ENCODE results near the gene COL4A2.

Gene COL4A2

DNA sequence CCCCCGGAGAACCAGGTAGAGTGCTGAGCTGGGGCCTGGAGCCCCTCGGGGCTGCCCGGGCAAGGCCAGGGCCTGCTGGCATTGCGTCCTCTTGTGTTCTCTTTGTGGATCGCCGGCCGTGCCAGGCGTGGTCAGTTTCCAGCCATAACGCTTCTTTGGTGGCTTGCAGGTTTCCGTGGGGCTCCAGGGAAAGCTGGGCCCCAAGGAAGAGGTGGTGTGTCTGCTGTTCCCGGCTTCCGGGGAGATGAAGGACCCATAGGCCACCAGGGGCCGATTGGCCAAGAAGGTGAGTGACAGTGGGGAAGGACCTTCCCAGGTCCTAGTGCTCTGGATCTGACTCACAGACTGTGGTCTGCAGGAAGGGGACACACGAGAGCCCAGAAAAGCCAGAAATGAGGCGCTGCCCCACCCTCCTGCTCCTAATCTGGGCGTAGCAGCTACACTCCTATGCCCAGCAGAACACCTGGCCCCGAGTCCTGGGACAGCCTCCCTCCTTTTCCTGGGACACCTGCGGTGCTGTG lies 197.0 kb downstream of the COL4A2 start:
- no peak for DNase-seq

DNA sequence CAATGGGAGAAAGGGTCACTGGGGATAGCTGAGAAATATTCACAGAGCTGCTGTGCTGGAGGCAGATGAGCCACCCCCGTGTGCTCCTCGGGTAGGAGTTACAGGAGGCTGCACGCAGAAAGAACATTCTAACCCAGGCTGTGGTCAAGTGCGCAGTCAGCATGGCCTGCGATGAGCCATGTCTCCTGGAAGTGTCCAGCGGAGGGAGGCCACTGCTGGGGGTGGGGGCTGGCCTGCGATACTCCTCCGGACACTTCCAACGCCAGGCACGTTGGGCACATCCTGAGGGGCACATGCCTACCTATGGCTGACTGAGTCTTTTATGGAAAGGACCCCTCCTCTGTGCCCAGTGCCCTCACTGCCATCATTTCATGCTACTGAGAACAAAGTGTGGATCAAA lies 198.5 kb downstream of the COL4A2 start:
- DNase-seq, result no peak

DNA sequence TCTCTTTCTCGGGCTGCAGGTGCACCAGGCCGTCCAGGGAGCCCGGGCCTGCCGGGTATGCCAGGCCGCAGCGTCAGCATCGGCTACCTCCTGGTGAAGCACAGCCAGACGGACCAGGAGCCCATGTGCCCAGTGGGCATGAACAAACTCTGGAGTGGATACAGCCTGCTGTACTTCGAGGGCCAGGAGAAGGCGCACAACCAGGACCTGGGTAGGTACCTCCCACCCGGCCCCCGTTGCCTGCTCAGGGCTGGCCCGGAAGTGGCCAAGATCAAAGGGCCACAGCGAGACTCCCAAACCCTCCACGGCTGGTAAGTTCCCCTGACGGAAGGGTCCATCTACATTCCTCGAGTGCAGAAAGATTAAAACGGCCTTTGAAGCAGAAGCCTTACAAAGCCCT lies 199.3 kb downstream of the COL4A2 start:
- DNase-seq, result no peak

DNA sequence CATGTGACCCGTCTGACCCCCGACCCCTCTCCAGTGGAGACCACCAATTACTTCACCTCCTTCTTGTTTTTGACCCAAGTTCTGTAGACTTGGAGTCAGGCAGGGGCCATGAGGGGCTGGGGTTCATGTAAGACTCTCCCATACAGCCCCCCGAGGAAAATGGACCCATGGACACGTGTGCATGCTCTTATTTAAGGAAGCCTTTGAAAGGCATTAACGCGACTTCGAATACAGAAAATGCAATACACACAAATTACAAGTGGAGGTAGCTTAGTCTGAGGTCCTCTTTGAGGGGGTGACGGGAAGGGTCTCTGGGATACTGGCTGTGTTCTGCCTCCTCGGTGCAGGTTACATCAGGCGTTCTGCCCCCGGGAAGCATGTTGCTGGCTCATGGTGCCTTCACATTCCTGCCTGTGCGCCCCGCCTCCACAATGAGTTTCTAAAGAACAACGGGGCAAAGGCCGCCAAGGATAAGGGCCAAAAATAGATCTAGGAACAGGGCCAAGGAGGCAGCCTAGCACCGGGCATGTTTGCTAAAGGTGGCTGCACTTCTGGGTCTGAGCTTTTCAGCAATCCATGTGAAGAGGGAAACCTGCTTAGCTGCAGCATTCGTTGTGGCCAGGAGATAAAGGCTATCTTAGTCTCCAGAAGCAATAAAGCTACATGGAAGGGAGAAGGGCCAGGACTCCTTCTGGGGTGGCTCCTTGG lies 199.9 kb downstream of the COL4A2 start:
- no peak for DNase-seq

DNA sequence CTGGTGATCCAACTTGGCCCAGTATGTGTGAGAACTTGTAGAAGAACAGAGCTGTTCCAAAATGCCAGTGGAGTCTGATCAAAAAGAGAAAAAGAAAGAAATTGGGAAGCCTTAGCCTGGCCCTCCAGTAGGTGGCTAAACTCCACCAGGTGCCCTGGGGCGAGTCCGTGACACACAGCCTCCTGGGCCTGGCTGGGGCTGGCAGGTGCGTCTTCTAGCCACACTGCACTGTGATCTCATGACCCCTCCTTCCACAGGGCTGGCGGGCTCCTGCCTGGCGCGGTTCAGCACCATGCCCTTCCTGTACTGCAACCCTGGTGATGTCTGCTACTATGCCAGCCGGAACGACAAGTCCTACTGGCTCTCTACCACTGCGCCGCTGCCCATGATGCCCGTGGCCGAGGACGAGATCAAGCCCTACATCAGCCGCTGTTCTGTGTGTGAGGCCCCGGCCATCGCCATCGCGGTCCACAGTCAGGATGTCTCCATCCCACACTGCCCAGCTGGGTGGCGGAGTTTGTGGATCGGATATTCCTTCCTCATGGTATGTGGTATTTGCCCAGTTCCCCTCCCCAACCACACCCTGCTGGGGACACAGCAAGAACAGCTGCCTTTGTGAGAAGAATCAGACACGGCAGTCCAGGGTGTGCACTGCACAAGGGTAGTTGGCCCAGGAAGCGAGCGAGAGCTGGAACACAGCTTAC lies 200.7 kb downstream of the COL4A2 start:
- no peak for DNase-seq

DNA sequence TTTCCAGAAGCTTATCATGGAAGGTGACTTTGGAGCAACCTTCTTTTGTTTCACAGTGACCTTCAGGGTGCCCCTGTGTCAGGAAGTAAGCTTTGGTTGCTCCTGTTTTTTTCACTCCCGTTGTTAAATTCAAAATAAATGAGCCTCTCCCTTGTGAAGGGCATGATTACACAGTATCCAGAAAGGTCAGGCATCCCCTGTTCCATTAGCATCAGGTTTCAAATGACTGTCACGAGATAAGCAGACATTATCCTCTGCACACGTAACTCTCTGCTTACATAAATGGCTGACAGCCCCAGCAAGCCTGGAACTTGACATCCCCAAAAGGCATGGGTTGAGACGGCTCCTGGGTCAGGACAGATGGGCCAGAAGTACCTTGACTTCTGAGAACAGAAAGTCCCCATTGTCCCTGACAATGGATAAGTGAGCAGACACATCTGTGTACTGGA lies 202.4 kb downstream of the COL4A2 start:
- no peak for DNase-seq

DNA sequence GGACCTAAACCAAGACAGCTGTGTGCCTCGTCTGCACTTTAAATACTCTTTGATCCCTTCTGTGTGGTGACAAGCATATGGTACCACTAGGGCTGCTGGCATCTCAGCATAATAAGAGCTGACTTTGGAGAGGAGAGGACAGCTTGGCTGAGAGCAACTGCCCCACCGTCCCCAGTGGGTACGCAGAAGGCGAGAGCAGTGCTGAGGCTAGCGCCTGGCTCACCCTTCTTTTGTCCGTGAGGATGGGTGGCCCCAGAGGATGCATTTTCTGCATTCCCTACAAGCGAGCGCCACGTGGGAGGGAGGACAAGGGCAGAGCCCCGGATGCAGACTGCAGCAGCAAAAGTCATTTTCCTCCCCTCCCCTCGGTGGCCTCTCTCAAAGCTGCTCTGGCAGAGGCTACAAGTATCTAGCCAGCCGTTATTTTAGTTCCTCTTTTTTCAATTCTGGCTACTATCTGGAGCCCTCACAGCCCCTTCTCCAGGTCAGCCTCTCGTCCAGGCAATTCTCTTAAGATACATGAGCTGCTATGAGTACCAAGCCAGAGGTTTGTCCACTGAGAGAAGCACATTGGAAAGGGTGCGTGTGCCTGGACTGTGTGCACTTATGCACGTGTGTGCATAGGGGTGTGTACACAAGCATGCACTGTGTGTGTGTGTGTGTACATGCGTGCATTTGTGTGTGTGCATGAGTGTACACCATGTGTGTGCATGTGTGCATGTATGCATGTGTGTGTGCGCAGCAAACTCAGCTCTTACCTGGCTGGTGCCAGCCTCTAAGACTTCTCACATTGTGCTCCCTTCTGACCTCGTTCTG lies 203.1 kb downstream of the COL4A2 start:
- DNase-seq, result no peak

DNA sequence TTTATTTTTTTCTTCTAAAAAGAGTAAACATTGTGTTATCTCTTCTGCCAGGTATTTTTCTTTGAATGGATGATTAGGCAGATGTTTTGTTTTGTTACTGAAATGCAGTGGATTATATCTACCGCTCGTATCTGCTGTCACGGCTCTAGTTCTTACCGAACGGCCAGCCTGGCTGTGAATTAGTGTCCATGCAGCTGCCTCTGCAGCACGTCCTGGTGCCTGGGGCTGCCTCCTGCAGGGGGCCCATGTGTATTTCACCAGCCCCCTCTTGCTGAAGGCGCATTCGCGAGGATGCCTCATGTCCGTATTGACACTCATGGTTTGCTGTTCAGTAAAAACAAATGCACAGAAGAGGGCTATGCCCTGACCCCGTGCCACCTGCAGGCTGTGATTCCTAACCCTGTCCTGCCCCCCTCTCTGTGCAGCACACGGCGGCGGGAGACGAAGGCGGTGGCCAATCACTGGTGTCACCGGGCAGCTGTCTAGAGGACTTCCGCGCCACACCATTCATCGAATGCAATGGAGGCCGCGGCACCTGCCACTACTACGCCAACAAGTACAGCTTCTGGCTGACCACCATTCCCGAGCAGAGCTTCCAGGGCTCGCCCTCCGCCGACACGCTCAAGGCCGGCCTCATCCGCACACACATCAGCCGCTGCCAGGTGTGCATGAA lies 204.6 kb downstream of the COL4A2 start:
- no peak for DNase-seq

DNA sequence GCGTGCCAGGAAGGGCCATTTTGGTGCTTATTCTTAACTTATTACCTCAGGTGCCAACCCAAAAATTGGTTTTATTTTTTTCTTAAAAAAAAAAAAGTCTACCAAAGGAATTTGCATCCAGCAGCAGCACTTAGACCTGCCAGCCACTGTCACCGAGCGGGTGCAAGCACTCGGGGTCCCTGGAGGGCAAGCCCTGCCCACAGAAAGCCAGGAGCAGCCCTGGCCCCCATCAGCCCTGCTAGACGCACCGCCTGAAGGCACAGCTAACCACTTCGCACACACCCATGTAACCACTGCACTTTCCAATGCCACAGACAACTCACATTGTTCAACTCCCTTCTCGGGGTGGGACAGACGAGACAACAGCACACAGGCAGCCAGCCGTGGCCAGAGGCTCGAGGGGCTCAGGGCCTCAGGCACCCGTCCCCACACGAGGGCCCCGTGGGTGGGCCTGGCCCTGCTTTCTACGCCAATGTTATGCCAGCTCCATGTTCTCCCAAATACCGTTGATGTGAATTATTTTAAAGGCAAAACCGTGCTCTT lies 205.2 kb downstream of the COL4A2 start:
- DNase-seq, result no peak

DNA sequence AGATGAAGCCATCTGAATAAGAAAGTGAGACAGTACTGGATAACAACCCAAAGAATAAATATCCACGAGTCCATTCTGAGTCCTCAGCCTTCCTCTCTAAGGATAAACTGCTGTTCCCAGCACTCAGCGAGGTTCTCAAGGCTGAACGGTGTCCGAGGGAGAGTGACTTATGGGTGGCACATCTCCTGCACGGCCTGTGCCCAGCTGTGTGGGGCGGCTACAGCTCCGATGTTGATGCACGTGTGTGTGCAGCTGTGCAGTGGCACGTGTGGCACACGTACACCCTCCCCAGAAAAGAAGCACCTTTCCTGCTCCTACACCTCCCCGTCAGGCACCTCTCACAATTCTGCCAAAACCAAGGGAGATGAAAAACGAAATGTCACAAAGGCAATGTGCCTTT lies 209.4 kb downstream of the COL4A2 start:
- DNase-seq, result no peak

DNA sequence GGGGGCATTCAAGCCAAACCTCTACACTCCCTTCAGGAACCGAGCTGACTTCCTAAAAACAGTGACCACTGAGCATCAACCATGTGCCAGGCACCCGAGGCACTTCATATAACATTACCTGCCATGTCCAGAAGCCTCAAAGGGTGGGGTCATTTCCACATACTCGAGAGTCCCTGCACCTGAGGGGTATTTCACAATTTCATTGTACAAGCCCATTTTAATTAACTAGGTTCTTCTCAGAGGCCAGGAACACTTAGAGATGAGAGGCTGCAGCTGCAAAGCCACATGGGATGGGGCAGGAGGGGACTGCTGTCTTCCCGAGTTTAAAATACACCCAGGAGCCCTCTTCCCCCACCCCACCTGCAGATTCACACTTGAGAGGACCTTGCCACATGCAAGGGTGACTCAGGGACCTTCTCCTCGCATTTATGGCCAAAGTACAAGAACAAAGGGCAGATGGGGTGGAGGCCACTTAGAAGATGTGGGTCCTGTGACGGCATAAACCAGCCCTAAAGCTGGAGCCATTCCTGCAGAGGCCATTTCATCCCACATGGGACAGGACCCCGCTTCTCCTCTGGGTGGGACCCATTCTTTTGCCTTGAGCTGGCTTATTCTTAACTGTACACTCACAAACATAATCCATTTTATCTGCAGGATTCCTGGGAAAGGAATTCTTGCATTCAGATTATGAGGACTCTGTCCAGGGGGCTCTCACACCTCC lies 210.6 kb downstream of the COL4A2 start:
- no peak for DNase-seq

DNA sequence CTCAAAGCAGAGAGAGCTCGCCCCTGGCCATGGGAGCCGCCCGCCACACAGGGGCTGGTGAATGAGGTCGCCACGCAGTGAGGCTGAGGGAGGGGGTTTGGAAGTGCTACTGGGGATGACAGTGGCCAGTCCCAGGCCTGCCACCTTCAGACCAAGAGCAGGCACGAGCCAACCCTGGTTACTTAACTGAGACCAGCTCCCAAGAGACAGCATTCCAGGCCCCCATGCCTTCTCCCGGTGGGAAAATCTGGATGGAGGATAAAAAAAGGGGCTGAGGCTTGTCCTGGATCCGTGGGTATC lies 211.1 kb downstream of the COL4A2 start:
- DNase-seq, result no peak

DNA sequence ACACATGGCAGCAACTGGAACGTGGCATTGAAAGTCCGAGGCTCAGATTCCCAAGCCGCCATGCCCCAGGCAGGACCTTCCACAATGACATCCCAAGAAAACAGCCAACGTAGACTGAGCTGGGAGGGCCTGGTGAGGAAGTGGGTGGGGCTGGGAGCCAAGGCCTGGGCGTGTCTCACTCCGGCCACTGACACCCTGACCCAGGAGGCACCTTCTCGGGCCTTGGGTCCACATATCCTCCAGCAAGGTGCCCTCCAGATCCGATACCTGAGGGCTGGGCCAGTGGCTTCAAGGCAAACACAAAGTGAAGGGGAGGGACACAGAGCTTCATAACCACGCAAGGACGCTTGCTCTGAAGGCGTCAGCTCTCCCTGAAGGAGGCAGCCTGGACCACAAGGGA lies 211.5 kb downstream of the COL4A2 start:
- no peak for DNase-seq

DNA sequence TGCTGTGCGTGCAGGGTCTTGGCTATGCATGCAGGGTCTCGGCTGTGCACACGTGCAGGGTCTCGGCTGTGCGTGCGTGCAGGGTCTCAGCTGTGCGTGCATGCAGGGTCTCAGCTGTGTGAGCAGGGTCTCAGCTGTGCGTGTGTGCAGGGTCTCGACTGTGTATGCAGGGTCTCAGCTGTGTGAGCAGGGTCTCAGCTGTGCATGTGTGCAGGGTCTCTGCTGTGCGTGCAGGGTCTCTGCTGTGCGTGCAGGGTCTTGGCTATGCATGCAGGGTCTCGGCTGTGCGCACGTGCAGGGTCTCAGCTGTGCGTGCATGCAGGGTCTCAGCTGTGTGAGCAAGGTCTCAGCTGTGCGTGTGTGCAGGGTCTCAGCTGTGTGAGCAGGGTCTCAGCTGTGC lies 212.0 kb downstream of the COL4A2 start:
- no peak for DNase-seq

DNA sequence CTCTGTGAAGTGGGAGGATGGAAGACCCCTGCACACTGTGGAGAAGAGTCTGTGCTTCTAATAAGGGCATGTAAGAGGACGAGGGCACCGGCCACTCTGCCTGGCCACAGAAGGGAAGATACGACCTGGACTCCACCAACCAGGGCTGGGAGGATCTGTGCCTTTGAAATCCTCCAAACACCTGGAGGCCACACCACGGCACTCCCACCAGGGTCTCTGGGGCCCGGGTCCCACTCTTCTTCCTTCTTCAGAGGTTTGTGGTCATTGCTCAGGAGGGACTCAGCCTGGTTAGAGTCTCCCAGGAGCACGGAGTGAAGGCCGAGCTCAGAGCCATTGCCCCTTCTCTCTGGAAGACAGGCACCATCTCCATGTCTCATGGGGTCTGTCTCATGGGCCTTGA lies 212.4 kb downstream of the COL4A2 start:
- DNase-seq, result no peak

DNA sequence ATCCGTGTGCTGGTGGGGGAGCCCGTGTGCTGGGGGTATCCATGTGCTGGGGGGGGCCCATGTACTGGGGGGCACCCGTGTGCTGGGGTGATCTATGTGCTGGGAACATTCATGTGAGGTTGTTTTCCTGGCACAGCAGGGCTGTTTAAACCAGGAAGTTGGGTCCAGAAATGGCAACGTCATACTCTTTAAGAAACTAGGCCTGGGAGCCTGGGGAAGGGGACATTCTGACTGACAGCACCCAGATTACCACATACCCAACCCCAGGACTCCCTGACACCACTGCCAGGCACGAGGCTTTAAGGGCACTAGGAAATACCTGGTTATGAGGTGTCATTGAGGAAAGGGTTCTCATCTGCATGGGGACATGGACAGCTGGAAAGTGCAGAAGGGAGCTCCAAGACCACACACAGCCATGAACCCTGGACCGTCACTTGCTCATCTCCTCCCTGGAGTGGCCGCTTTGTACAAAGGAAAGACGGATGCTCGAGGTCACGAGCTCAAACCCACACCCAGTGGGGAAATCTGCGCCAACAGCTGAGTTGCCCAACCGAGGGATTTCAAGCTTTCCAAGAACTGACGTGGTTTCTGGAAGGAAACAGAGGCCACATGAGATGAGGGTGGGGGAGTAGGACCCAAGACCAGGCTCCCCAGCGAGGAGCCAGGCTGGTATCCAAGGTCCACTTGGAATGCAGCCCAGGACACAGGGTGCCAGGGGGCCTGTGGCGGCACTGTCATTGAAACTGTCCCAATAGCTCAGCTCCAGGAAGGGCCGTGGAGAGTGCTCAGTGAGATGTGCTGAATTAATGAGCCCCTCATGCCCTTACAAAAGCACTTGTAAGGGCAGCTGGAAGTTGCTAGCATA lies 213.6 kb downstream of the COL4A2 start:
- DNase-seq, result no peak

DNA sequence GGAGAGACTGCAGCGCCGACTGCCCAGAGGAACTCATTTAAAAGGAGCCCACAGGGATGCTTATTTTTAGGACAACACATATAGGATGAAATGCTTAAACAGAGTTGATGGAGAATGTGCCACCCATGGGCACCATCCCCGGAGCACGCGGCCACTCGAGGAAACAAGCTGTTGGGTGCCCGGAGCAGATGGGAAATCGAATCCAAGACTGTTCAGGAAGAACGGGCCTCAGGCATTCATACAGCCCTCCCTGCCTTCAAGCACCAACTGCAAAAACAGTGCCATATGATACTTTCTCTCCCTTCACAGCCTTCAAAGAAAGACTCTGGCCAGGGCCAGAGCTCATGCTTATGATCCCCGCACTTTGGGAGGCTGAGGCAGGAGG lies 214.2 kb downstream of the COL4A2 start:
- DNase-seq, result no peak

DNA sequence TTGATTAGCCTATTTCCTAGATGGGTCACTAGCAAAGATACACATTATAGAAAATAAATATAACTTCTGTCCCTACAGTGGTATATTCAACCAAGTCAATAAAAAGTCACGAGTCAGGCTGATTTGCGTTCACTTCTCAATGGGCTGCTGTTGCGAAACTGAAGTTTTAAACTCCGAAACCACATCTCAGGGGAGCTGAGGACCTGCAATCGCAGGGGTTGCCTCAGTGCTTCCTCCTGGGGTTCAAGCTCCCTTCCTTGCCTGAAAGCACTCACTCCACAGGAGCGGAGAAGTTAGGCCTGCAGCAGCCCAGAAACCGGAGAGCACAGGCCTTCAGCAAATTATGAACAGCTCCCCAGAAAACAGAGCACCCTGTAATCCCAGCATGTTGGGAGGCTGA lies 214.9 kb downstream of the COL4A2 start:
- DNase-seq, result no peak

DNA sequence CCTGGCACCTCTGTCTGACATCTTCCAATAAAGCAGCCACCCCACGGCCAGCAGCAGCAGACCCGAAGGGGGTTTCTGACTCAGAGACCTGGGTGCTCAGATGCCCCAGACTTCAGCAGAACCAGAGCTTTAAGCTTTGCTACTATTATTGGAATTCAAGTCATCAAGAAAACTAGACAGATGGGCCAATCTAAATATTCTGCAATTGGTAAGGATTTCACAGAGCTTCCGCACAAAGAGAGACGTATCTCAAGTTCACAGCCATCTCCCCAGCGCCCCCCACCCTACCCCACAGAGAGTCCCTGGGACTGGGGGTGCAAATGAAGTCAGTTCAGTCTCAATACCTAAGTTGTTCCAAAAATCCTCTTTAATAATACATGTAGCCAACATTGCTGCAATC lies 215.6 kb downstream of the COL4A2 start:
- DNase-seq, result no peak

DNA sequence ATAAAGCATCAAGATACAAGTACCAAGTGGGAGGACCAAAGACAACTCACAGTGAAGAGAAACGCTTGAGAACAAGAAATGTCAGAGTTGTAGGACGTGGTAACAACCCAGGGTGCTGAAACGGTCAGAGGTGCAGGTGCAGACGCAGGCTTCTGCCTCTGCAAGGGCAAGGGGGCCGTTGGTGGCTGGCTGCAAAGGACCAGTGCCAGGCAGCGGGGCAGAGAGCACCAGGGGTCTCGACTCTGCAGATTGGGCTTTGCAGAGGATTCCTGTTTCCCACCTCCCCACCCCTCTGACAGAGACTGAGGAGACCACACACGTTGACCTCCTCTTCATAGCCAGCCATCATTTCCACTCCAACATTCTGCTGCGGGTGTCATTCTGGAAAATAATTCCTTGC lies 216.1 kb downstream of the COL4A2 start:
- no peak for DNase-seq

DNA sequence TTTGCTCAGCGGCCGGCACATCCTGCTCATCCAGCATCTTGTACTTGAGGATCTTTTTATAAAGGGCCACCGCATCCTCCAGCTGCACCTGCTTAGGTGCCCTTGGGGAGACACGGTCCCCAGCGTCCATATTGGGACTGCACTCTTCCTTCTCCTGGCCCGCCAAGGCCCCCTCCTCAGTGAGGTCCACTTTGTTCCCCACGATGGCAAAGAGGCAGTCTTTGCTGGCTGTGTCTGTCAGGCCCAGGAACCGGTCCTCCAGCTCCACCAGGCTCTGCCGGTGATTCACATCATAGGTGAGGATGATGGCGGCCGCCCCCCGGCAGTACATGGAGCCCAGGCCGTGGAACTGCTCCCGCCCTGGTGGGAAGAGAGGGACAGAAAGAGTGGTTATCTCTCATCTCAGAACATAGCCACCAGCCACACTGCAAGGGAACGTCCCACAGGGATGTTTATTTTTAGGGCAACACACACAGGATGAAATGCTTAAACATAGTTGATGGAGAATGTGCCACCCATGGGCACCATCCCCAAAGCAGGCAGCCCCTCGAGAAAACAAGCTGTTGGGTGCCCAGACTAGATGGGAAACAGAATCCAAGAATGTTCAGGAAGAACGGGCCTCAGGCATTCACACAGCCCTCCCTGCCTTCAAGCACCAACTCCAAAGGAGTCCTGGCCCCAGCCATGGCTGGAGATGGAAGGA lies 216.9 kb downstream of the COL4A2 start:
- no peak for DNase-seq

Data from activated CD8-positive, alpha-beta memory T cell treated with anti-CD3 and anti-CD28 coated beads for 24 hours (primary cell).